Fibroblast of villous mesenchyme (primary cell): ENCODE data around the gene ALK. TPM values are rescaled to one million over a fixed set of nuclear protein-coding genes. Genes with fewer than 3 reads are reported as not detected.
"Not testable (repeated sequence)": the region's sequence is repeated elsewhere in the genome, so short reads cannot be mapped to it uniquely, and the experiment has no call there.

Experiments
- DNase-seq: peaks from one replicate; pipeline ENCODE4 v3.0.0-alpha.2; 2010; ENCODE audit warnings: low read depth
- H3K4me3 ChIP-seq: 2 replicates; pipeline ENCODE4 v1.5.1; 2011; ENCODE audit warnings: low read depth, mild to moderate bottlenecking, low read length
- CTCF ChIP-seq: IDR thresholded peaks from 2 replicates; pipeline ENCODE4 v1.5.1; 2012; ENCODE audit warnings: low read depth, mild to moderate bottlenecking, low read length; ENCODE audit not compliant: insufficient read depth
- total RNA-seq: library from RNA; depleted of rRNA; stranded (reverse); fragments of >200 nt; gene quantifications from 2 replicates; pipeline ENCODE4 v1.2.3, GENCODE V29; 2012

The ALK gene
- total RNA-seq, 1 donor = not detected

GRCh38 chr2:29267720-29268119 is 653.7 kb downstream of the ALK start:
- no peak for TF ChIP-seq CTCF
- no peak for DNase-seq
- no peak overlapping the region for H3K4me3 ChIP-seq

- no peak overlapping the region for H3K4me3 ChIP-seq
- no peak for DNase-seq
- no peak for TF ChIP-seq CTCF
Observed at GRCh38 chr2:29263886-29264285, 657.5 kb downstream of the ALK start.

- DNase-seq = no peak
- no peak for TF ChIP-seq CTCF
- H3K4me3 ChIP-seq = no peak overlapping the region
Observed at GRCh38 chr2:29262681-29263260, 658.6 kb downstream of the ALK start.

- no peak for DNase-seq
- no peak for TF ChIP-seq CTCF
- H3K4me3 ChIP-seq = no peak overlapping the region
Observed at GRCh38 chr2:29261003-29261402, 660.4 kb downstream of the ALK start.

- peak; percentile 63 for DNase-seq
Observed at GRCh38 chr2:29260142-29260772, 661.1 kb downstream of the ALK start.

GRCh38 chr2:29259221-29259620 is 662.2 kb downstream of the ALK start:
- DNase-seq = peak; percentile 50
- no peak for TF ChIP-seq CTCF
- H3K4me3 ChIP-seq = no peak overlapping the region

More at GRCh38 chr2:29260142-29260772, 661.1 kb downstream of the ALK start:
- no peak overlapping the region for H3K4me3 ChIP-seq
- no peak for TF ChIP-seq CTCF

- no peak for TF ChIP-seq CTCF
- no peak overlapping the region for H3K4me3 ChIP-seq
- DNase-seq = no peak
Observed at GRCh38 chr2:29255004-29255403, 666.4 kb downstream of the ALK start.

- DNase-seq, H3K4me3 ChIP-seq: not testable (repeated sequence)
Observed at GRCh38 chr2:29253495-29254275, 667.7 kb downstream of the ALK start.
